ENCODE data around the gene C19orf12. TPM values are rescaled to one million over a fixed set of nuclear protein-coding genes. Genes with fewer than 3 reads are reported as not detected.

The C19orf12 gene
- total and polyA plus RNA-seq, 2 of the 13 experiments (the other 11 are each of a cell fraction or from before 2014, with no cell fraction given) = 17.7 to 34.4 TPM

DNA sequence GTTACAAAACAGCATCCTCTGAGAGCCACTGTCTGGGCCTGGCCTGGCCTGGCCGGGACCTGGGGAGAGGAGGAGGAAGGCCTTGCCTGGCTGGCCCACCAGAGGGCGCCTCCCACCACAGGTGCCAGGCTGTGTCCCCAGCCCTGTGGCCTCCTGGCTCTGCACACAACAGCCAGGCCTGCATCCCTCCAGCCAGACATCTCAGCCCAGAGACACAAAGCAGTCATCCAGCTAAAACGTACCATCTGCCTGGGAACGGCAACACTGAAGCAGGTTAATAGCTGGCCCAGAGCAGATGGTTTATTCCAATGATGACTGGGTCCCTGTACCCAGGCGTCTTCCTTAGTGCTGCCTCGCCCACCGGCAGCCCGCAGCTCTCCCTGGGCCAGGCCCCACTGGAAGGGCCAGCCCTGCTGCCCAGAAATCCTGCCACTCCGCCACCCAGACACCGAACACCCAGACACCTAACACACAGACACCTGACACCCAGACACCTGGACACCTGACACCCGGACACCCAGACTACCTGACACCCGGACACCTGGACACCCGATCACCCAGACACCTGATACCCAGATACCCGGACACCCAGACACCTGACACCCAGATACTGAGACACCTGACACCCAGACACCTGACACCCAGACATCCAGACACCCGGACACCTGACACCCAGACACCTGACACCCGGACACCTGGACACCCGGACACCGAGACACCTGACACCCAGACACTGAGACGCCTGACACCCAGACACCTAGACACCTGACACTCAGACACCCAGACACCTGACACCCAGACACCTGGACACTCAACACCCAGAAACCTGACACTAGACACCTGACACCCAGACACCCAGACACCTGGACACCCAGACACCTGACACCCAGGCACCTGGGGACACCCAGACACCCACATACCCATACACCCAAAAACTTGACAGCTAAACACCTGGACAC is 20.1 kb downstream of the C19orf12 start:
- no peak overlapping the region for H2AFZ ChIP-seq (ENCODE audit: low read length)
- H3K27ac ChIP-seq (ENCODE audit: extremely low read length, insufficient read depth, low read length) = no peak overlapping the region
- 48% methylated on average over 3 of the region's 19 CpGs for WGBS (ENCODE audit: low lambda C conversion rate)
- H3K9me3 ChIP-seq (ENCODE audit: low read length) = peaks cover 4% of the 10 kb centered on the region; the same call in 1 of the 2 replicates
- DNase-seq (ENCODE audit: low spot score) (peak; percentile 66), FAIRE-seq (peak; percentile 77), ATAC-seq (peak; percentile 99)
- H3K4me3 ChIP-seq (replicated peaks in 1 of 3; ENCODE audit: insufficient read depth in 1 of 3, low read depth in 2 of 3, low read length in 3 of 3) = no peak overlapping the region
- intact Hi-C loops (cut with micrococcal nuclease; ENCODE audit: unreplicated experiment) = loop anchor here (1.0 to 5.0 kb wide), 2 partner anchors 21 to 228 kb away; no protein-coding TSS in a partner anchor
- ChIA-PET POLR2A (interaction anchor here (3.1 kb wide), 1 partner anchor 21 kb away, joined by 15 read pairs; the partner anchor contains the start of gene C19orf12), CTCF (ENCODE audit: low intra/inter-chr PET ratio, low total read pairs) (interaction anchor here (1.1 to 3.0 kb wide), 3 partner anchors 21 to 84 kb away, joined by 4 to 66 read pairs (median 4); partner anchors contain the start of gene C19orf12)
- no peak overlapping the region for H3K4me2 ChIP-seq (ENCODE audit: low read depth, low read length)
- BruUV-seq (replicated peaks) = no TSS peak
- in situ Hi-C loops (cut with HindIII; ENCODE audit: extremely low pct_ligation_motif_present, low pct_unique_long_range_greater_than_20kb) = loop anchor here (5.0 kb wide), 1 partner anchor 83 kb away; no protein-coding TSS in a partner anchor
- peaks cover 8% of the 10 kb centered on the region; the same call in 1 of the 2 replicates for H3K4me1 ChIP-seq (ENCODE audit: insufficient read depth, low read length)
- no peaks in the 10 kb centered on the region for H3K27me3 ChIP-seq (ENCODE audit: control insufficient read depth in 1 of 2, insufficient read depth in 2 of 2, low read length in 2 of 2)
- no peaks in the 10 kb centered on the region for H4K20me1 ChIP-seq (ENCODE audit: insufficient read depth, low read length)
- H3K79me2 ChIP-seq (ENCODE audit: insufficient read depth, low read length) = no peaks in the 10 kb centered on the region
- no peaks in the 10 kb centered on the region for H3K36me3 ChIP-seq (replicated peaks in 1 of 2; ENCODE audit: control insufficient read depth in 1 of 2, insufficient read depth in 2 of 2, low read length in 2 of 2)
- no peak overlapping the region for H3K9ac ChIP-seq (ENCODE audit: insufficient read depth, low read depth, low read length)
- TF ChIP-seq ZNF589 (CRISPR knock-in tag; conservative IDR thresholded peaks at IDR 0.05) (no peak), SKI (IDR thresholded peaks at IDR 0.05; ENCODE audit: partially characterized antibody) (peak; percentile 94), MXI1 (IDR thresholded peaks at IDR 0.05; ENCODE audit: borderline replicate concordance, low read depth, low read length) (peak; percentile 16; the same call in 1 of the 3 replicates), GTF2F1 (IDR thresholded peaks at IDR 0.05; ENCODE audit: low read length) (no peak), BCL6 (CRISPR knock-in tag; IDR thresholded peaks at IDR 0.05) (0 out of 2 replicates have a peak, but pooled peaks have one; percentile 16), SSRP1 (CRISPR knock-in tag; IDR thresholded peaks at IDR 0.05) (0 out of 2 replicates have a peak, but pooled peaks have one; percentile 49), ZNF331 (CRISPR knock-in tag; IDR thresholded peaks at IDR 0.05) (peak; percentile 60; the same call in 1 of the 2 replicates), FOSL2 (CRISPR knock-in tag; IDR thresholded peaks at IDR 0.05) (peak; percentile 31; the same call in 1 of the 2 replicates), ZNF430 (CRISPR knock-in tag; IDR thresholded peaks at IDR 0.05) (peak; percentile 37; the same call in 1 of the 2 replicates), SALL1 (CRISPR knock-in tag; IDR thresholded peaks at IDR 0.05) (peak; percentile 29; the same call in 1 of the 2 replicates), GFI1 (CRISPR knock-in tag; IDR thresholded peaks at IDR 0.05; ENCODE audit: borderline replicate concordance) (no peak), ZNF24 (IDR thresholded peaks at IDR 0.05) (no peak)
- TF ChIP-seq, protein P1, sequence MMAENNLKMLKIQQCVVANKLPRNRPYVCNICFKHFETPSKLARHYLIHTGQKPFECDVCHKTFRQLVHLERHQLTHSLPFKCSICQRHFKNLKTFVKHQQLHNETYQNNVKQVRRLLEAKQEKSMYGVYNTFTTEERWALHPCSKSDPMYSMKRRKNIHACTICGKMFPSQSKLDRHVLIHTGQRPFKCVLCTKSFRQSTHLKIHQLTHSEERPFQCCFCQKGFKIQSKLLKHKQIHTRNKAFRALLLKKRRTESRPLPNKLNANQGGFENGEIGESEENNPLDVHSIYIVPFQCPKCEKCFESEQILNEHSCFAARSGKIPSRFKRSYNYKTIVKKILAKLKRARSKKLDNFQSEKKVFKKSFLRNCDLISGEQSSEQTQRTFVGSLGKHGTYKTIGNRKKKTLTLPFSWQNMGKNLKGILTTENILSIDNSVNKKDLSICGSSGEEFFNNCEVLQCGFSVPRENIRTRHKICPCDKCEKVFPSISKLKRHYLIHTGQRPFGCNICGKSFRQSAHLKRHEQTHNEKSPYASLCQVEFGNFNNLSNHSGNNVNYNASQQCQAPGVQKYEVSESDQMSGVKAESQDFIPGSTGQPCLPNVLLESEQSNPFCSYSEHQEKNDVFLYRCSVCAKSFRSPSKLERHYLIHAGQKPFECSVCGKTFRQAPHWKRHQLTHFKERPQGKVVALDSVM (CRISPR knock-in tag; IDR thresholded peaks at IDR 0.05) = 0 out of 2 replicates have a peak, but pooled peaks have one; percentile 41
- TF ChIP-seq, protein P2, sequence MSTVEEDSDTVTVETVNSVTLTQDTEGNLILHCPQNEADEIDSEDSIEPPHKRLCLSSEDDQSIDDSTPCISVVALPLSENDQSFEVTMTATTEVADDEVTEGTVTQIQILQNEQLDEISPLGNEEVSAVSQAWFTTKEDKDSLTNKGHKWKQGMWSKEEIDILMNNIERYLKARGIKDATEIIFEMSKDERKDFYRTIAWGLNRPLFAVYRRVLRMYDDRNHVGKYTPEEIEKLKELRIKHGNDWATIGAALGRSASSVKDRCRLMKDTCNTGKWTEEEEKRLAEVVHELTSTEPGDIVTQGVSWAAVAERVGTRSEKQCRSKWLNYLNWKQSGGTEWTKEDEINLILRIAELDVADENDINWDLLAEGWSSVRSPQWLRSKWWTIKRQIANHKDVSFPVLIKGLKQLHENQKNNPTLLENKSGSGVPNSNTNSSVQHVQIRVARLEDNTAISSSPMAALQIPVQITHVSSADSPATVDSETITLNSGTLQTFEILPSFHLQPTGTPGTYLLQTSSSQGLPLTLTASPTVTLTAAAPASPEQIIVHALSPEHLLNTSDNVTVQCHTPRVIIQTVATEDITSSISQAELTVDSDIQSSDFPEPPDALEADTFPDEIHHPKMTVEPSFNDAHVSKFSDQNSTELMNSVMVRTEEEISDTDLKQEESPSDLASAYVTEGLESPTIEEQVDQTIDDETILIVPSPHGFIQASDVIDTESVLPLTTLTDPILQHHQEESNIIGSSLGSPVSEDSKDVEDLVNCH (CRISPR knock-in tag; IDR thresholded peaks at IDR 0.05) = no peak
- TF ChIP-seq, protein P3, sequence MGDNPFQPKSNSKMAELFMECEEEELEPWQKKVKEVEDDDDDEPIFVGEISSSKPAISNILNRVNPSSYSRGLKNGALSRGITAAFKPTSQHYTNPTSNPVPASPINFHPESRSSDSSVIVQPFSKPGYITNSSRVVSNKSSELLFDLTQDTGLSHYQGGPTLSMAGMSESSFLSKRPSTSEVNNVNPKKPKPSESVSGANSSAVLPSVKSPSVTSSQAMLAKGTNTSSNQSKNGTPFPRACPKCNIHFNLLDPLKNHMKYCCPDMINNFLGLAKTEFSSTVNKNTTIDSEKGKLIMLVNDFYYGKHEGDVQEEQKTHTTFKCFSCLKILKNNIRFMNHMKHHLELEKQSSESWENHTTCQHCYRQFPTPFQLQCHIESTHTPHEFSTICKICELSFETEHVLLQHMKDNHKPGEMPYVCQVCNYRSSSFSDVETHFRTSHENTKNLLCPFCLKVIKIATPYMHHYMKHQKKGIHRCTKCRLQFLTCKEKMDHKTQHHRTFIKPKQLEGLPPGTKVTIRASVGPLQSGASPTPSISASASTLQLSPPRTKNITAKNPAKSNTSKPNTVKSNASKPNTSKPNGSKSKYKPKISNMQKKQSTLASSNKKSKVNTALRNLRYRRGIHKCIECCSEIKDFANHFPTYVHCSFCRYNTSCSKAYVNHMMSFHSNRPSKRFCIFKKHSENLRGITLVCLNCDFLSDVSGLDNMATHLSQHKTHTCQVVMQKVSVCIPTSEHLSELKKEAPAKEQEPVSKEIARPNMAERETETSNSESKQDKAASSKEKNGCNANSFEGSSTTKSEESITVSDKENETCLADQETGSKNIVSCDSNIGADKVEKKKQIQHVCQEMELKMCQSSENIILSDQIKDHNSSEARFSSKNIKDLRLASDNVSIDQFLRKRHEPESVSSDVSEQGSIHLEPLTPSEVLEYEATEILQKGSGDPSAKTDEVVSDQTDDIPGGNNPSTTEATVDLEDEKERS (CRISPR knock-in tag; IDR thresholded peaks at IDR 0.05) = 0 out of 2 replicates have a peak, but pooled peaks have one; percentile 43
